HG02571 (cell line): ENCODE results near the gene MAPK1IP1L.
"Not testable (repeated sequence)": the region's sequence is repeated elsewhere in the genome, so short reads cannot be mapped to it uniquely, and the experiment has no call there.

Experiments
- ATAC-seq: cut with Tn5 transposase; IDR thresholded peaks from one replicate; pipeline ENCODE4 v1.9.1; 2021; ENCODE audit warnings: mild to moderate bottlenecking, moderate library complexity; ENCODE audit not compliant: unreplicated experiment

MAPK1IP1L gene

DNA sequence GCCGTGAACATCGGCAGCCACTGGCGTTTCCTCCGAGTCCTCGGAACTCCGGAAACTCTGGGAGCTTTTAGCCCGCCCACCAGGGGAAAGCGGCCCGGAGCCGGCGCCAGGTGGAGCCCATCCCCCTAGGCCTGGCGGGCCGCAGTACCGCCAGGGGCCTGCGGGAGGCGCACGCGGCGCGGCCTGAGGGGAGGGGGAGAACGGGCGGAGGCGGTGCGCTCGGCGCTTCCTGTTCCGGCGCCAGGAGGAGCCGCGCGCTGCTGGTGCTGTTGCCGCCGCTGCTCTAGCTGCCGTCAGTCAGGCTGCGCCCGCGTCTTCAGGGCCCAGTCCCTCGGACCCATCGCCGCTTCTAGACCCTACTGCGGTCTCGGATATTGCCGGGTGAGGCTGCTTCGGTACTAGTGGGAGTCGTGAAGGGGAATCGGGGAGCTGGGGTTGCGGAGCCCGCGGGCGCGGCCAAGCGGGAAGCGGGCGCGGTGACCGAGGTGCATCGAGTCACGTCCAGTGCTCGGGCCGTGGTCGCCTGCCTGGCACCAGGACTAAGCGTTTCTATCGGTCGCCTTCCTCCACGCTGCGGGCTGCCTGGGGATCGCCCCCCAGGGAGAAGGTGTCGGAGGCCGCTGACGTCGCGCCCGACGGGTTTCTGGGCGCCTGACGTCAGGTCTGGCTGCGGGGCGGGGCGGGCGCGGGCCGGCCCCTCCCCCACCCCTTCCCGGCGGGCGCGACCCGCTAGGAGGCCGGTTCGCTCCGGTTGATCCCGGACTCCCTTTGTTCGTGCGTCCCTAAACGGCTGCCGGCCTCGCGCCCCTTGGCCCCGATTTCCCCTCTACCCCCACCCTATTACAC, at the start of gene MAPK1IP1L:
TSS of gene MAPK1IP1L (plus strand) at position 225 of the 846 bp plus-strand sequence. CDS start 10,037 bp downstream, outside the sequence.
- peak; percentile 89 for ATAC-seq

DNA sequence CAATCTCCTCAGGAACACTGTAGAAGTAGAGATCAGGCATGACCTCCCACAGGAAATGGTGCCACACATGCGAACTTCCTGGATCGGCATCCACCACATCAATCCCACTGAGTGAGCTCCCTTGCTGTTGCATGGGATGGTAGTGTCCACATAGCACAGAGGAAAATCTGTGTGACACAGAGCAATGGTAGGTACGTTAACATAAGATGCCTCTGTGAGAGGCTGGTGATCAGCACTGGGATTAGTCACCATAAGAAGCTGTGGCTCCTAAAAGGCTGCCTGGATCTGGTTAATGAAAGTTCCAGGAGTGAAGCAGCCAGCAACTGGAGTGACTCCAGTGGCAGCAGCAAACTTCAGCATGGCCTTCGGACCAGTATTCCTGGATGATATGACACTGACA, 46.4 kb upstream of the MAPK1IP1L start:
- ATAC-seq = no peak

DNA sequence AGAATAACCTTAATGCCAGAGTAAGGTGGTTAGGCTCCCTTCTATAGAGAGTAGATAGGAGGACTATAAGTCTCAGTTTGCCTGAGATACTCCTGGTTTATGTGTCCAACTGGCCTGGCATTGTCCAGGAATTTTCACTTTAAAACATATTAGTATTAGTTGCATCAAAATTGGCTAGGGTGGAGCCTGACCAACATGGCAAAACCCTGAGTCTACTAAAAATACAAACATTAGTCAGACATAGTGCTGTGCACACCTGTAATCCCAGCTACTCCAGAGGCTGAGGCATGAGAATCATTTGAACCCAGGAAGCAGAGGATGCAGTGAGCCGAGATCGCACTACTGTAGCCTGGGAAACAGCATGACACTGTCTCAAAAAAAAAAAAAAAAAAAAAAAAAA, 36.4 kb upstream of the MAPK1IP1L start:
- no peak for ATAC-seq

DNA sequence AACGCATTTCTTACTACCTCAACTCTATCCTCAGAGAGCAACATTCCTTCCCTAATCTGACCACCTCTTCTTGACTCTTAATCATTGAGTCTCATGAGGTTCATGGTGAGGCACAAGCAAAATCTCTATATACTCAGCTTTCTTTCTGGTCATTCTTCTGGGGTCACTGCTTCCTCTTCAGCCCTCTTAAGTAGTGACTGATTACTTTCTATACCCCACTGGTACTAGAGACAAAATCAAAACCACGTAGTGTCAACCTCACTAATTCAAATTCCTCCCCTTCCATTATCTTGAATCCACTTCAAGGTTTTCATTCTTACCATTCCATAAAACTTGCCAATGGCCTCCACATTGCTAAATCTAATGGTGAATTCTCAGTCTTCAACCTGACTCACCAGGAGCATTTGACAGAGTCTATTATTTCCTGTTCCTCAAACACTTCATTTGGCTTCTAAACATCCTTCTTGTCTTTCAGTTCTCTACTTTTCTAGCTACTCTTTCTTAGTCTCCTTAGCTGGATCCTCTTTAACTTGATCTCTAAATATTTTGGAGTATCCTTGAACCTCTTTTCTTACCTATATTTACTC, 31.4 kb upstream of the MAPK1IP1L start:
- no peak for ATAC-seq

DNA sequence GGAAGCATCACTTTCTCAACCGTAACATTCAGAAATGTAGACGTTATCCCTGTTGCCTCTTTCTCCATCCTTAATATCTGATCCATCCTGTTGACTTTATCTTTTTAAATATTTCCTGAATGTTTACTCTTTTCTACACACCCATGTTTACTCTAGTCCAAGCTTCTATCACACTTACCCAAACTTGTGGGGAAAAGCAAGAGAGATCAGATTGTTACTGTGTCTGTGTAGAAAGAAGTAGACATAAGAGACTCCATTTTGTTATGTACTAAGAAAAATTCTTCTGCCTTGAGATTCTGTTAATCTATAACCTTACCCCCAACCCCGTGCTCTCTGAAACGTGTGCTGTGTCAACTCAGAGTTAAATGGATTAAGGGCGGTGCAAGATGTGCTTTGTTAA, 27.1 kb upstream of the MAPK1IP1L start:
- not testable (repeated sequence) for ATAC-seq

DNA sequence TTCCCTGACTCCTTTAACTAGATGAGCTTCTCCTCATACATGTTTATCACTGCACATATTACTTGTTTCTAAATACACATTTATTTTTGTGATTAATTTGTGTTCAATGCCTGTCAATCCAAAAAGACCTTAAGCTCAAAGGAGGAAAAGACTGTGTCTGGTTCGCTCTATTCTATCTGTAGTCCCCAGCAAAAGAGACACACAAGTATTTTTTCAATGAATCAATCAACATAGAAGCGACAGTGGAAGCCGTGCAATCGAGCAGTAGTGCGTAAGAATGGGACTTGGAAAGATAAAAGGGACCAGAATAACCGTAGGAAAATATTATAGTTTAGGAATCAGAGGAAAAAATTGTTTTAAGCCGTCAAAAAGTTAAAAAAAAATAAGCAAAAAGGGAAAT, 25.5 kb upstream of the MAPK1IP1L start:
- no peak for ATAC-seq

DNA sequence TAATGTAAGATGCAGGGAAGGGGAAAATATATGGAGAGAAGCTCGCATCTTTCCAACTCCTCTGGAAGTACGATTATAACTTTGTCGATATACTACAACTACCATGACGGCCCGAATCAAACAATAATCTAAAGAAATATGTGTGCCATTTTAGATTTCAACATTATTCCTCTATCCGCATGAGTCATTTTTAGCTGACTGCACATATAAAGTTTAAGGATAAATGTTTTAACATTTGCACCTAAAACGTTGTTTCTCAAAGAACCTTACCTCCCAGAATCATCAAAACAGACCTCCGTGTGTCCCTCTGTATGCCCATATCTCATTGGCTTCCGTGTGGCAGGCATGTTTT, 25.0 kb upstream of the MAPK1IP1L start:
- no peak for ATAC-seq

DNA sequence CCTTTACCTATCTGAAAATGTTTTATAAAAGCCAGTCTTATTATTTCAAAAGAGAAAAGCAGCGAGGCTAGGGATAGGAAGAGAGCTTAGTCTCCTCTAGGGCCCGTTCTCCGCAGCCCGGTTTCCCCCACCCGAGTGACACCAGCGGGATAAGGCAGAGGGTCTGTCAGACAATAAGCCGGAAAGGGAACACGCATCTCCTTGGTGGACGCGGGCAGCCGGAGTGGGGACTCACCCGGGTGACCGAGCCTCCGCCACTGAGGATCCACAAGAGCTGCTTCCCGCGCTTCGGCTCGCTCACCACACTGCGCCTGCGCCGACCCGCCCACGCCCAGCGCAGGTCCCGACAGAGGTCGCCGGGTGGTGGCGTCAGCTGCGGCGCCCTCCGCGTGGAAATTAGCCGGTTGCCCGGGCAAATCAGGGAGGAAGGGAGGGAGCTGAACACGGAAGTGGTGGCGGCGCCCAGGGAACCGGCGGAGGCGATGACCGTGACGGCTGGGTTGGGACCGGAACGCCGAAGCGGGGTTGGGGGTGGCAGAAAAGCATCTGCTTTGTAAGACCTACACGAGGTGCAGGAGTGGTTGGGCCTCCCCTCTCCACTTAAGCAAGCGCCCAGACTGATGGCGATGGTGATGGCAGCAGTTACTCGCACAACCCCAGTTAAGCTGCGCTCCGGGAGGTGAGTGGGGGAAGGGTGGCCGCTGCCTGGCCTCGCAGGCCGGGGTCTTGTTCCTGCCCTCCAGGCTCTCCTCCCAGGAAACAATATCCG, 24.5 kb upstream of the MAPK1IP1L start, which contains the start of the genes SOCS4 and WDHD1:
TSS of gene SOCS4 (plus strand) at position 444 of the 769 bp plus-strand sequence. CDS start 15,806 bp downstream, outside the sequence.
TSS of gene WDHD1 (minus strand) at position 307 of the 769 bp plus-strand sequence. CDS start 312 bp downstream, outside the sequence.
- peak; percentile 98 for ATAC-seq

DNA sequence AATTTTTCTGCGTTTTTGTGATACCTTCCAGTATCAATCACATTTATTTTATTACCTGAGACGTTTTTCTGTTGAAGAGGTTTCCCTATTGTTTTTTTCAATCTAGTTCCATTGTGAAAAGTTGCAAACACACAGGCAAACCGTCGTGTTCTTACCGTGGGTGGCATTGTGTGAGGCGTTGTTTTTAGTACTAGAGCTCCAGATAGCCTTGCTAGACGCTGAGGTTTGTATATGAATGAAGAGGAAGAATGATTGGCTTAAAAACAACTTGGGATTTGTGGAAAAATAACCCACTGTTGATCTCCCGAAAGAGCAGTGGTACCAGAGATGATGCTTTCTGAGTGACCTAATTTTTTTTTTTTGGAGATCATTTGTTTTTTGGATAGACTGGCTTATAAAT, 23.4 kb upstream of the MAPK1IP1L start:
- no peak for ATAC-seq

DNA sequence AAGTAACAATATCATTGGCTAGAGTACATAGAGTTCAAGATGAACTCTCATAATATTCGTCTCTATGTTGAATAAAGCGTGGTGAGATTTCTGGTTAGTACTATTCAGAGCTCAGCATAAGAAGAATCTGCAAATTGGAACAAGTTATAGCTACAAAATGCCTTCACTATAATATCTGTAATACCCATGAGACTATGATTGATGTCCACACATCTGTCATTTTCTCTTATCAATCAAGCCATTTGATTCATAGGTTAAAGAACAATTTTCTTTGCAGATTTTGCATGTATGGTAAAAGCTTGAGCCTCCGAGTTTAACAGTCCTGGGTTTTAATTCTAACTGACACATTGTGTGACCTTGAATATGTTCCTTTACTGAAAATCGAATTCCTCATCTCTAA, 23.0 kb upstream of the MAPK1IP1L start:
- ATAC-seq = no peak

DNA sequence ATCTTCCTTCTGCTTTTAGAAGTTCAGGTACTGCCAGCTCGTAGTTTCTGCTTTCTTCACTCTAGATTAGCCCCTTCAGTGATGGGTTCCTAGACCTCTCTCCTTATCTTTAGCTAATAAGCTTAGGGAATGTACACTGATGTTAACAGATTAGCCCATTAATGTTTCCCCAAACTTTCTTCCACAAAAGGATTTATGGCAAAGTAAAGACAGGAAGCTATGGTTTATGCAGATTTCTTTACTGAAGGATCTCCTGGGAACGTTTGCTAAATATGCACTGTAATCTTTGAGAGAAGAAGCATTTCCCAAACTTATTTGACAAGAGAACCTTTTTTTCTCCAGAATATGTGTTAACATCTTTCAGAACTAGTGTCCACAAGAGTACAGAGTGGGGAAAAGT, 20.3 kb upstream of the MAPK1IP1L start:
- no peak for ATAC-seq

DNA sequence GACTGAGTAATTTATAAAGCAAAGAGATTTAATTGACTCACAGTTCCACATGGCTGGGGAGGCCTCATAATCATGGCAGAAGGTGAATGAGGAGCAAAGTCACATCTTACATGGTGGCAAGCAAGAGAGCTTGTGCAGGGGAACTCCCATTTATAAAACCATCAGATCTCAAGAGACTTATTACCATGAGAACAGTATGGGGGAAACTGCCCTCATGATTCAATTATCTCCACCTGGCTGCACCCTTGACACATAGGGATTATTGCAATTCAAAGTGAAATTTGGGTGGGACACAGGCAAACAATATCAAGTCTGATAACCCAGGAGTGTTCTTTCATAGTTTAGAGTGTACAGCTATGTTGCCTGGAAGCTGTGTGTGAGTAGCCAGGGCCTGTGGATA, 13.5 kb upstream of the MAPK1IP1L start:
- ATAC-seq = not testable (repeated sequence)

DNA sequence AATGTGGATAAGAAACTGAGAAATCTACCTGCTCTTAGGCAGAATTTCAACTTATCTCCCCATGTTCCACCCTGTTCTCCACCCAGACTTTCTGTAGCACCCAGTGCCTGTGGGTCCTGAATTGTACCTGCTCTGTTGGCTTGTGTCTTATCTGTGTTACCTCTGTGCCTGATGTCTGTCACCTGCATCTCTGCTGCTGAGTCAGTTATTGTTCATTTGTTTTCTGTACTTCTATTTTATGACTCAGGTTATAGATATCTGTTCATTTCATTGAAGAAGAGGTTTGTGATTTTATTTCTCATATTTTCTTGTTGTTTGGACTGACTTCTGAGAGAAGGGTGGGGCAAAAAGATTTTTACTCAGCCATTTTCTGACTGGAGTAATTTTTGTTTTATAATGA, 12.7 kb upstream of the MAPK1IP1L start:
- ATAC-seq = no peak

DNA sequence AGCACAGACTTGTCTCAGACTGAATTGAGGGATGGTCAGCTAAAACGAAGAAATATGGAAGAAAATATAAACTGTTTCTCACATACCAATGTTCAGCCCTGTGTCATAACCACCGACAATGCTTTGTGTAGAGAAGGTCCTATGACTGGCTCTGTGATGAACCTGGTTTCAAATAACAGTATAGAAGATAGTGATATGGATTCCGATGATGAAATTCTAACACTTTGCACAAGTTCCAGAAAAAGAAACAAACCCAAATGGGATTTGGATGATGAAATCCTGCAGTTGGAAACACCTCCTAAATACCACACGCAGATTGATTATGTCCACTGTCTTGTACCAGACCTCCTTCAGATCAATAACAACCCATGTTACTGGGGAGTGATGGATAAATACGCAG, 7.9 kb upstream of the MAPK1IP1L start:
- no peak for ATAC-seq

DNA sequence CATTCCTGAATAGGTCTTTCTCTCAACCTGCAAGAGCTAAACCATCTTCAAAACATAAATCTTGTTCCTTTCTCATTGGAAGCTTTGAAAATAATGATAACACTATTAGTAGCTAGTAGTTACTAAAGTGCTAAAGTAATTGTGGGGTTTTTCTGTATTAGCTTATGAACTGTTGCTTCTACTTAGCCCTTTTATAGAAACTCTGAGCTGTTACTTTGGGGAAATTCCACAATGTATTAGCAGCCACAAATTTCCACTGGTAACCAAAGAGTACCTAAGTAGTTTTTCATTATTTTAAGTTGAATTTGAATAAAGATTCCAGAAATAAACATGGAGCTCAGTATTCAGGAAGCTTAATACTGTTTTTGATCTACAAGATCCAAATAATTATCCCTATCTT, 6.4 kb upstream of the MAPK1IP1L start:
- ATAC-seq = no peak

DNA sequence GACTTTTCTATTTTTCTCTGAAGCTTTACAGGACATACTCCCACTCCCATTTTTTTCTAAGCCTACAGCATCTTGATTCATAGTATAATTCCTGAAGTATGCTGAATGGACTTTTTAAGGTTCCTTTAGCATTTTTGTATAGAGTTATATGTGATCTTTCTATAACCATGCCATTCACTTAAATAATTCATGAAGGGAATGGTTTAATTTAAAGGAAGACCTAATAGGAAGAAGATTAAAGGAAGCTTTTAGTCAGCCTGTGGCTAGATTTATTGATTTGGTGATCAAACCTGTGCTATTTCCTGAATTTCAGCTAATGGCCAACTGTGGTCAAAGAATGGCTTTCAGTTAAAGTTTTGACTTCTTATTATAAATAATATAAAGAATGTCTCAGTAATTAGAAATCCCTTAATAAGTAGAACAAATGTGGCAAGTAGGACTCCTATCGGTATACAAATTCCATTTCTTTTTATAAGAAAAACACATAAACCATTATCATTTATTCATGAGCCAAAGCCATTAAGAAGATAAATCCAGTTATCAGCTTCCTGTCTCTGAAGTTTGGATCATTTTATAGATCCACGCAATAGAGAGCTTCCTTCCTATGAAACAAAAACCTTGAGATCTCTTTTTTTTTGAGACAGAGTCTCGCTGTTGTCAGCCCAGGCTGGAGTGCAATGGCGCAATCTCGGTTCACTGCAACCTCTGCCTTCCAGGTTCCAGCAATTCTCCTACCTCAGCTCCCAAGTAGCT, 4.0 kb upstream of the MAPK1IP1L start:
- ATAC-seq = no peak

DNA sequence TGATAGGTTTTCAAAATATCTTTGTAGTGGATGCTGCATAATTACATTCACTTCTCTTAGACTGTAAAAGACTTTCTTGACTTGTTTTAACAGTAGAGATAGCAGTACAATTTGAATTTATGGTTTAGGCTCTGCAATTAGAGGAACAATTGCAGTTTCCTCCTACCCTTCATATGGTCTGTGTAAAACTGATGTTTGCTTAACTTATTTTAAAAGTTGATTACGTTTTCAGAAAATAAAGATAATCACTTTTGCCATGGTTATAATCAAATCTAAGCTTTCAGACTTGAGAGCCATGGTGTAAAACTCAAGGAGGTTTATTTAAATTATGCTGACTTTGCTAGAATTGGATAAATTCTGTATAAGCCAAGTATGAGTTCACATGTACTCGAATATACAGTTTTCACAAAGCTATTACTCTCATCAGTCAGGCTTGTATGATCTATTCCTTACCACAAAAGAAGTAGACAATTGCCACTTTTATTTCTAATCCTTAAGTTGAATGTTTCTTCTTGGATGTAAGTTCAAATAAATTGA, 2.5 kb upstream of the MAPK1IP1L start:
- ATAC-seq = no peak

DNA sequence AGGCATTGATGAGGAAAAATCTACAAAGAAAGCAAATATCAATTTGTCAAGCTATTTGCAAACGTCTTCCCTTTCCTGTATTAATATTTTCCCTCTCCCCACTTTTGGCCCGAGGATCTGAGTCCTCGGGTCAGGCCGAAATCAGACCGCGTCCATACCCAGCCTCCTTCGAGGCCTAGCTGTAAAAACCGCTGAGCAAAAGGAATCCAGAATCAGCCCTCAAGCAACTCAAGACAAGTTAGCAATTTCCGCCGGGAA, 353 bp upstream of the MAPK1IP1L start:
- ATAC-seq = no peak

DNA sequence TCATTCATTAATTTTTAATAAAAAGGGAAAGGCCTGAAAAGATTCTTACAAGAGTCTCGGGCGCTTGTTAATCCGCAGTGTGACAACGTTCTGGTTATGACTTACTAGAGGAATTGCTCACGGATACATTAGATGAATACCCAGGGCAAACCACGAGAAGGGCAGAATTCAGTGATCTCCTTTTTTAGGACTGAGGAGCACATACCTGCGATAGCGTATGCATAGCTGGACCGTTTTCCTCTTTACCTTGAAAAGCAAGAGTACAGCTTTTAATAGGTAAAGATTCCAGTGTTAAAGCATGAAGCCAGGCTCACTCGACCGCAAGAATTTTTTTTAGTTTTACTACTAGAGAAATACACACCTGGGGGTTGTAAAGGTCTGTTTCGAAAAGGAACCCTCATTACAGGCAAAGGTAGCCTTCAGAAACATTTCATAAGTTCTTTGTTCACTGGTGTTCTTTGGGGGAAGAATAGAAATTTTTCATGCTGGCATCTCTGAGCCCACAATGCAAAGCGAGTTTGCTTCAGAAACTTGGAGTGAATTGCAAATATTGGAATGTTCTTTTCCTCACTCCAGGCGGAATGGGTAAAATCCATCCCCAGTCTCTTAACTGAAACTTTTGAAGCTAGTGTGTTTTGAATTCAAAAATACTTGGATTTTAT, 953 bp downstream of the MAPK1IP1L start:
- peak; percentile 2 for ATAC-seq

DNA sequence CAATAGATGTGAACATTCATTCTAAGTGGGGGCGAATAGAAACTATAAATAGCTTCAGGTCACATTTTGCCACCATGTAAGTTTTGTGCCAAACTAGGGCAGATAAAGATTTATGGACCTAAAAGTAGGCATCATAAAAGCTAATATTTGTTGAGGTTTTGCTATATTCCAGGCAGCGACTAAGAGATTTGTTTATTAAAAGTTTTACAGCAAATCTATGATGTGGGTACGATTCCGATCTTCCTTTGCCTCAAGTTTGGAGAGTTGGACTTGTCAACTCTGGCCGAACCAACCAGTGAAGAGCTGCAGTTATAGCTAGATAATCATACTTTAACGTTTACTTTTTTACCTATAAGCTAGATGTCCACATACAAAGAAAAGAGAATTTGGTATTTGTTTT, 1.6 kb downstream of the MAPK1IP1L start:
- no peak for ATAC-seq
